ENCODE measurements around the gene EED. TPM values are rescaled to one million over a fixed set of nuclear protein-coding genes. Genes with fewer than 3 reads are reported as not detected.

EED gene
- total RNA-seq, 6 experiments from 2014 or later, result 14.6 to 19.8 (median 17.1) TPM

DNA sequence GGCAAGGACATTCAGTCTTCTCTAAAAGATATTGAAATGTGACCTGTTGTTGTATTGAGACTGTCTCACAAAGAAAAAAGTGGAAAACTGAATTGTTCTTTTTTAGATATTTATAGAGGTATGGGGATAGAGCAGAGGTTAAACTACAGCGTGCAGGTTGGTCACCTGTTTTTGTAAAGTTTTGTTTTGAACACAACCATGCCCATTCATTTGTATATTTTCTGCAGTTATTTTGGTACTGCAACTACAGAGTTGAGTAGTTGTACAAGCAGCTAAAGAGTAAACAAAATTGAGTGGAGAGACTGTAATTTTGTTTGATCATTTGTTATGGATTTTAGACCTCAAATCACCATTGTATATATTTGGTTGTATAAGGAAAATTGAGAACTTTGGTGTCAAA lies 11.3 kb downstream of the EED start:
- peaks cover 10% of the 10 kb centered on the region; the same call in 1 of the 2 replicates for H3K36me3 Mint-ChIP-seq (ENCODE audit: low read depth)
- TF ChIP-seq, protein P1, sequence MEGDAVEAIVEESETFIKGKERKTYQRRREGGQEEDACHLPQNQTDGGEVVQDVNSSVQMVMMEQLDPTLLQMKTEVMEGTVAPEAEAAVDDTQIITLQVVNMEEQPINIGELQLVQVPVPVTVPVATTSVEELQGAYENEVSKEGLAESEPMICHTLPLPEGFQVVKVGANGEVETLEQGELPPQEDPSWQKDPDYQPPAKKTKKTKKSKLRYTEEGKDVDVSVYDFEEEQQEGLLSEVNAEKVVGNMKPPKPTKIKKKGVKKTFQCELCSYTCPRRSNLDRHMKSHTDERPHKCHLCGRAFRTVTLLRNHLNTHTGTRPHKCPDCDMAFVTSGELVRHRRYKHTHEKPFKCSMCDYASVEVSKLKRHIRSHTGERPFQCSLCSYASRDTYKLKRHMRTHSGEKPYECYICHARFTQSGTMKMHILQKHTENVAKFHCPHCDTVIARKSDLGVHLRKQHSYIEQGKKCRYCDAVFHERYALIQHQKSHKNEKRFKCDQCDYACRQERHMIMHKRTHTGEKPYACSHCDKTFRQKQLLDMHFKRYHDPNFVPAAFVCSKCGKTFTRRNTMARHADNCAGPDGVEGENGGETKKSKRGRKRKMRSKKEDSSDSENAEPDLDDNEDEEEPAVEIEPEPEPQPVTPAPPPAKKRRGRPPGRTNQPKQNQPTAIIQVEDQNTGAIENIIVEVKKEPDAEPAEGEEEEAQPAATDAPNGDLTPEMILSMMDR (IDR thresholded peaks at IDR 0.05), result no peak
- H3K27ac Mint-ChIP-seq, result no peak overlapping the region
- H3K9me3 Mint-ChIP-seq, result no peaks in the 10 kb centered on the region
- H3K27me3 Mint-ChIP-seq (ENCODE audit: insufficient read depth), result no peaks in the 10 kb centered on the region
- H3K4me1 Mint-ChIP-seq (ENCODE audit: low read depth), result peaks cover 10% of the 10 kb centered on the region
- no peak overlapping the region for H3K4me3 Mint-ChIP-seq
- DNase-seq, result no peak

DNA sequence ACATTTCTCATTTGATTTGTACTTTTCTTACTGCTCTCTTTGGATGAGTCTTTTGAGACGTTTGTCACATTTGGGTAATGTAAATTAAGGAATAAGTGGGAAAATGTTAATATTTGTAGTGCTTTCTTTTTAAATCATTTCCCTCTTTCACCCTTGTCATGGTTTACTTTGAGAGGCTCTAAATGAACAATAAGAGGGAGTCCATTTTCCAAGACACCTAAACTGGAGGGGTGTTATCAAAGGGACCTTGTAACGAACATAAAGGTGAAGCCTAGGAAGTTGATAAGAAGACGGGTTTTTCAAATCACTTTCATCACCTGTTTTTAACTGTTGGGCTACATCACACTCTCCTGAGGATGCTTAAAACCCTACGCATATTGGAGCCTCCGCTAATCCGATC lies 12.1 kb downstream of the EED start:
- H3K27ac Mint-ChIP-seq, result no peak overlapping the region
- peaks cover 10% of the 10 kb centered on the region; the same call in 1 of the 2 replicates for H3K36me3 Mint-ChIP-seq (ENCODE audit: low read depth)
- TF ChIP-seq, protein P1 (IDR thresholded peaks at IDR 0.05), result no peak
- H3K27me3 Mint-ChIP-seq (ENCODE audit: insufficient read depth), result no peaks in the 10 kb centered on the region
- DNase-seq, result no peak
- H3K9me3 Mint-ChIP-seq, result no peaks in the 10 kb centered on the region
- H3K4me3 Mint-ChIP-seq, result no peak overlapping the region
- H3K4me1 Mint-ChIP-seq (ENCODE audit: low read depth), result peaks cover 4% of the 10 kb centered on the region

DNA sequence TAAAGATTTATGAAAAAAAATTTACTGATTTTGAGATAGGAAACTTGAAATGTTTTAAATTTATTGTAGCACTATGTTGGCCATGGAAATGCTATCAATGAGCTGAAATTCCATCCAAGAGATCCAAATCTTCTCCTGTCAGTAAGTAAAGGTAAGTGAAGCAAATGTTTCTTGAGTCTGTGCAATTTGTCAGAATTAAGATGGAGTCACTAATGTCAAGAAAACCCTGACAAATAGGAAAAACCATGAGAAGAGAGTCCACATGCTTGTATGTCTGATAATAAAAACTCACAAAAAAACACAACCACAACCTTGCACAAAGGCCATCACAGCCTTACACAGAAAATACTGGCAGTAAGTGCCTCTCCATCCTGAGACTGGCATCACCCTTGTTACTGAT lies 12.9 kb downstream of the EED start:
- Mint-ChIP-seq H3K27me3 (ENCODE audit: insufficient read depth) (no peaks in the 10 kb centered on the region), H3K27ac (no peak overlapping the region)

DNA sequence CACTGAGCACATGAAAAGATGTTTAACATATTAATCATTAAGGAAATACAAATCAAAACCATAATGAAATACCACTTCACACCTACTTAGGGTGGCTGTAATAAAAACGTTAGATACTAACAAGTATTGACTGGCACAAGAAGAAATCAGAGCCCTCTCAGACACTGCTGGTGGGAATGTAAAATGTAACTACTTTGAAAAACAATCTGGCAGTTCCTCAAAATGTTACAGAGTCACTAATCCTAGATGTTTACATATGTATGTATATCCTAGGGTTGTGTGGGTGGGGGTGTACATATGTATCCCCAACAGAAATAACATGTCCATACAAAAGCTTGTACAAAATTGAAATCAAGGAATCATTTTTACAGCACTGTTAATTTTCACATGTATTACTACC lies 15.2 kb downstream of the EED start:
- Mint-ChIP-seq H3K36me3 (ENCODE audit: low read depth) (peaks cover 20% of the 10 kb centered on the region), H3K4me3 (no peak overlapping the region), H3K9me3 (no peaks in the 10 kb centered on the region), H3K27ac (no peak overlapping the region), H3K4me1 (ENCODE audit: low read depth) (no peaks in the 10 kb centered on the region), H3K27me3 (ENCODE audit: insufficient read depth) (no peaks in the 10 kb centered on the region)
- no peak for DNase-seq
- TF ChIP-seq, protein P1 (IDR thresholded peaks at IDR 0.05), result no peak

More for the DNA sequence above, 12.9 kb downstream of the EED start:
- Mint-ChIP-seq H3K4me3 (no peak overlapping the region), H3K4me1 (ENCODE audit: low read depth) (no peaks in the 10 kb centered on the region), H3K9me3 (no peaks in the 10 kb centered on the region), H3K36me3 (ENCODE audit: low read depth) (peaks cover 10% of the 10 kb centered on the region; the same call in 1 of the 2 replicates)
- TF ChIP-seq, protein P1 (IDR thresholded peaks at IDR 0.05), result no peak
- no peak for DNase-seq

DNA sequence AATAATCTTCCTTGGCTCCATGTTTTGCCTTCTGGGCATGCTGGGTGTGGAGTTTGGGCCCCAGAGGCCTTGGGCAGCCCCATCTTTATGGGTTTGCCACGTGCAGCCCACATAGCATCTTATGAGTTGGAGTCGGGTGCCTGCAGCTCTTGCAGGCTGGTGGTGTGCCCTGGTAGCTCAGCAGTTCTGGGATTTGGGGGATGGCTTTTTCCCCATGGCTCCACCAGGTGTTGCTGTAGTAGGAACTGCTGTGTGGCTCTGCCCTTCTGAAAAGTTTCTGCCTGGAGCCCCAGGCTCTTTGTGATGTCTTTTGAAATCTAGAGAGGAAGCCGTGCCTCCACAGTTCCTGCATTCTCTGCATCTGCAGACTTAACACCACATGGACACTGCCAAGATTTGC lies 16.8 kb downstream of the EED start:
- H3K36me3 Mint-ChIP-seq (ENCODE audit: low read depth), result peaks cover 20% of the 10 kb centered on the region
- H3K4me1 Mint-ChIP-seq (ENCODE audit: low read depth), result no peaks in the 10 kb centered on the region
- TF ChIP-seq, protein P1 (IDR thresholded peaks at IDR 0.05), result no peak
- H3K27ac Mint-ChIP-seq, result no peak overlapping the region
- no peaks in the 10 kb centered on the region for H3K9me3 Mint-ChIP-seq
- no peak for DNase-seq
- no peaks in the 10 kb centered on the region for H3K27me3 Mint-ChIP-seq (ENCODE audit: insufficient read depth)
- H3K4me3 Mint-ChIP-seq, result no peak overlapping the region

DNA sequence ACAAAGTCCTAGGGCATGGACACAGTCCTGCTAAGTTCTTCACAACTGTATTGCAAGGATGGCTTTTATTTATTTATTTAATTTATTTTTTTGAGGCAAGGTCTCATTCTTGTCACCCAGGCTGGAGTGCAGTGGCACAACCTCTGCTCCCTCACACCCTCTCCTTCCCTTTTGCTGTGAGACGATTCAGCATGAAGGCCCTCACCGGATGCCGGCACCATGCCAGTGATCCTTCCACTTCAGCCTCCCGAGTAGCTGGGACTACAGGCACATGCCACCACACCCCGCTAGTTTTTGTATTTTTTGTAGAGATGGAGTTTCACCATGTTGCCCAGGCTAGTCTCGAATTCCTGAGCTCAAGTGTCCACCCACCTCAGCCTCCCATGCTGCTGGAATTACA lies 17.8 kb downstream of the EED start:
- TF ChIP-seq, protein P1 (IDR thresholded peaks at IDR 0.05), result no peak
- DNase-seq, result no peak
- Mint-ChIP-seq H3K27me3 (ENCODE audit: insufficient read depth) (no peaks in the 10 kb centered on the region), H3K36me3 (ENCODE audit: low read depth) (peaks cover 16% of the 10 kb centered on the region), H3K27ac (no peak overlapping the region), H3K4me3 (no peak overlapping the region), H3K4me1 (ENCODE audit: low read depth) (no peaks in the 10 kb centered on the region), H3K9me3 (no peaks in the 10 kb centered on the region)
